ENCODE data around the gene NDRG4.

Gene NDRG4

DNA sequence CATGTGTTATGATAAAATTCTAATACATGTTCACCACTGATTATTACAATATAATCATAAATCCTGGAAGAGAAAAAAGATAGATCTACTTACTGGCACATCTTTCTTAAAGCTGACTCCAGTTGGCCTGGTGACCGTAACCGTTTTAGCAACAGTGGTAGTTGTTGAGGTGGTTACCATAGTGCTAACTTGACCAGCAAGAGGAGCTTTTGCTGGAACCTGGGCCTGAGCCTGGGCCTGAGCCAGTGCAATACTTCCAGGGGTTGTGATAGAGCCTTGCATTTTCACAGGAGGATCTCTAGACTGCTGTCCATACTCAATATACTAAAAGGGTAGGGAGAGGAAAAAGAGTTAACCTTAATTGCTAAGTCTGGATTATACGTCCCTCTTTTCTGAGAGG lies 51.6 kb downstream of the NDRG4 start:
- no peak for DNase-seq

DNA sequence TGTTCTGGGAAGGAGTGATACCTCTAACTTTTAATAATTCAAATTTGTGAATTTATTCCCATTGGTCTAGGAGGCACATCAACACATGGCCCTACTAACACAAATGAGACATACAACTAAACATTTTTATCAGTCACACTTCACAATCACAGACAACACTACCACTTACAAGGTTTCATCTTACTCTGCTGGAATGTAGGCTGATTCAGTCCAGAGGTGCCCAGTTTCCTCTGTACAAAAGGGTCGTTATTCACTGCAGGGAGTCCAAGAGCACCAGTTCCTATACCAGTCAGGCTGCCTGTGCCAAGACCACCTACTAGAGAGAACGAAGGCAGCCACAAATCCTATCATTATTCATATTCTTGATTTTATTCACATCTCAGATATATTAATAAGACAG lies 56.7 kb downstream of the NDRG4 start:
- DNase-seq = no peak
